ENCODE data around the gene UBAP2L.
"Not testable (repeated sequence)": the region's sequence is repeated elsewhere in the genome, so short reads cannot be mapped to it uniquely, and the experiment has no call there.

UBAP2L gene

GRCh38 chr1:154306151-154306550, 85.4 kb downstream of the UBAP2L start:
- no peak for DNase-seq

- not testable (repeated sequence) for DNase-seq
Observed at GRCh38 chr1:154307670-154308270, 87.0 kb downstream of the UBAP2L start.

- not testable (repeated sequence) for DNase-seq
Observed at GRCh38 chr1:154309136-154309535, 88.4 kb downstream of the UBAP2L start.

- not testable (repeated sequence) for DNase-seq
Observed at GRCh38 chr1:154312229-154313065, 91.7 kb downstream of the UBAP2L start.

- DNase-seq = no peak
Observed at GRCh38 chr1:154313066-154313356, 92.3 kb downstream of the UBAP2L start.

- DNase-seq = not testable (repeated sequence)
Observed at GRCh38 chr1:154314226-154314625, 93.5 kb downstream of the UBAP2L start.

DNA sequence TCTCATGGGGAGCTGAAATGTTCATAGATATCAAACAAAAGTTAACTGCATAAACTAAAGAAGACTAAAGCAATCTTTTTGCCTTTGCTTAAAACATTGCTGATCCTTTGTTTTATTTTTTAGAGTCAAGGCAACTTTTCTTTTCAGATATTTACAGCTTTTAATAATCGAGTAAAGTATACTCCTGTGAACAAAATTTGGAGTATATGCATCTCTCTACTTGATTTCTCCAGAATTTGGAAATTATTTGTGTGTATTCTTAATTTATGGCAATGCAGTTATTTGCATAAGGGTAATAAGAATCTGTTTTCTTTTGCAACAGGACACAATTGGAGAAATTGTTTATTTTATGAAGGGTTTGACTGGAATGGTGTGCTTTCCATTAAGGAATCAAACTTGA, 95.9 kb downstream of the UBAP2L start:
- no peak for DNase-seq

GRCh38 chr1:154318386-154318785, 97.6 kb downstream of the UBAP2L start:
- DNase-seq = no peak
